Nucleus accumbens (tissue), 56 donors: ENCODE measurements around the gene KIF5A.
A peak's percentile ranks its signal among the peaks of the same experiment; 100 is the strongest.

Experiments used
- DNase-seq, 56 donors: peaks; one replicate each; lab custom pipeline; 2025; lab: John Stamatoyannopoulos, UW

Gene KIF5A

GRCh38 chr12:57626111-57626920 lies 76.5 kb downstream of the KIF5A start:
- DNase-seq: no peak

- no peak for DNase-seq
Measured at GRCh38 chr12:57626921-57627445, 77.1 kb downstream of the KIF5A start.

GRCh38 chr12:57627501-57628279 lies 77.8 kb downstream of the KIF5A start:
- no peak for DNase-seq

GRCh38 chr12:57628280-57629191 lies 78.7 kb downstream of the KIF5A start:
- no peak for DNase-seq

GRCh38 chr12:57629897-57630471 lies 80.1 kb downstream of the KIF5A start:
- DNase-seq: peak in 40 of 56 donors; percentile 28 to 82 (median 58)

GRCh38 chr12:57630891-57631433 lies 81.1 kb downstream of the KIF5A start:
- no peak for DNase-seq

GRCh38 chr12:57631566-57632072 lies 81.8 kb downstream of the KIF5A start:
- DNase-seq: peak in 5 of 56 donors; percentile 21 to 56 (median 29)

GRCh38 chr12:57632073-57632957 lies 82.5 kb downstream of the KIF5A start:
- peak in 5 of 56 donors; percentile 22 to 63 (median 48) for DNase-seq

- DNase-seq: peak in 35 of 56 donors; percentile 20 to 73 (median 47)
Measured at GRCh38 chr12:57632958-57633840, 83.4 kb downstream of the KIF5A start, which contains the start of gene B4GALNT1. TSS of gene B4GALNT1 (minus strand) at chr12:57633201. CDS start at chr12:57632132, 1,069 bp downstream.
